Epidermal melanocyte (primary cell): Measurements from ENCODE around the gene DNASE1L1.

Experiments
- DNase-seq: peaks from one replicate; pipeline ENCODE4 v3.0.0; 2011; ENCODE audit warnings: low spot score; ENCODE audit not compliant: insufficient read length

Gene DNASE1L1

GRCh38 chrX:154436374-154436982 lies 27.4 kb upstream of the DNASE1L1 start:
- DNase-seq, result peak; percentile 60

GRCh38 chrX:154435171-154435733 lies 26.2 kb upstream of the DNASE1L1 start:
- DNase-seq, result no peak

- DNase-seq, result no peak
These were observed 25.5 kb upstream of the DNASE1L1 start for GRCh38 chrX:154434394-154435168.

- DNase-seq, result no peak
These were observed 24.6 kb upstream of the DNASE1L1 start for GRCh38 chrX:154433605-154434004.

- no peak for DNase-seq
These were observed 23.2 kb upstream of the DNASE1L1 start for GRCh38 chrX:154432210-154432609.

GRCh38 chrX:154431341-154431740 lies 22.3 kb upstream of the DNASE1L1 start:
- DNase-seq, result no peak

- DNase-seq, result no peak
These were observed 21.9 kb upstream of the DNASE1L1 start for GRCh38 chrX:154430916-154431315.

GRCh38 chrX:154430479-154430878 lies 21.4 kb upstream of the DNASE1L1 start:
- no peak for DNase-seq

- no peak for DNase-seq
These were observed 20.7 kb upstream of the DNASE1L1 start for GRCh38 chrX:154429711-154430110.

- DNase-seq, result peak; percentile 84
These were observed 19.4 kb upstream of the DNASE1L1 start, which contains the start of gene ATP6AP1 for GRCh38 chrX:154428176-154429171. TSS of gene ATP6AP1 (plus strand) at chrX:154428677. CDS start at chrX:154428693, 16 bp downstream.

GRCh38 chrX:154426916-154427770 lies 18.1 kb upstream of the DNASE1L1 start:
- no peak for DNase-seq

GRCh38 chrX:154420402-154420756 lies 11.3 kb upstream of the DNASE1L1 start:
- DNase-seq, result no peak

- no peak for DNase-seq
These were observed 10.8 kb upstream of the DNASE1L1 start for GRCh38 chrX:154419688-154420401.

- no peak for DNase-seq
These were observed 10.1 kb upstream of the DNASE1L1 start for GRCh38 chrX:154419189-154419588.

GRCh38 chrX:154417157-154417556 lies 8.1 kb upstream of the DNASE1L1 start:
- DNase-seq, result no peak

- DNase-seq, result no peak
These were observed 4.1 kb upstream of the DNASE1L1 start for GRCh38 chrX:154413142-154413541.

- no peak for DNase-seq
These were observed 3.4 kb upstream of the DNASE1L1 start for GRCh38 chrX:154412468-154412867.

GRCh38 chrX:154411981-154412340 lies 2.9 kb upstream of the DNASE1L1 start:
- no peak for DNase-seq

GRCh38 chrX:154408659-154409221 lies 314 bp downstream of the DNASE1L1 start:
- no peak for DNase-seq
